GM12878 (cell line): ENCODE data around the gene C1orf198.

ENCODE experiments used
- CTCF ChIP-seq, 3 experiments: IDR thresholded peaks in 2 of 3; conservative IDR thresholded peaks in 1 of 3; 2 replicates each; pipeline ENCODE4 v1.5.1; 2011; ENCODE audit warnings: low read depth in 3 of 3, low read length in 3 of 3, mild to moderate bottlenecking in 3 of 3, control low read depth in 2 of 3, moderate library complexity in 2 of 3, inconsistent platforms in 1 of 3, mixed read lengths in 1 of 3; ENCODE audit not compliant: control insufficient read depth in 2 of 3, insufficient read depth in 1 of 3; ENCODE audit errors: extremely low read depth in 1 of 3
- JUND ChIP-seq: IDR thresholded peaks from 2 replicates; pipeline ENCODE4 v1.6.1; 2012; ENCODE audit warnings: low read depth, mild to moderate bottlenecking, low read length, improper control_type of control experiment, moderate library complexity
- RBBP5 ChIP-seq: fragments of 200-600 bp; sonication (generic); conservative IDR thresholded peaks from 2 replicates; pipeline ENCODE4 v1.6.1; 2016

GRCh38 chr1:230895452-230895851, 27.1 kb upstream of the C1orf198 start:
- TF ChIP-seq JUND = no peak
- no peak for TF ChIP-seq CTCF (IDR thresholded peaks at IDR 0.05 in 2 of 3, conservative IDR thresholded peaks at IDR 0.05 in 1 of 3; ENCODE audit: control insufficient read depth in 2 of 3, extremely low read depth in 1 of 3, insufficient read depth in 1 of 3, low read depth in 3 of 3, low read length in 3 of 3)
- TF ChIP-seq RBBP5 = no peak
